Nephron (organoid): ENCODE data around the gene NFATC2.

Source experiments
- H3K27ac Mint-ChIP-seq, 3 experiments: 2 replicates each; pipeline ENCODE4 v1.8.0; 2020; ENCODE audit warnings: mixed read lengths in 3 of 3, mild to moderate bottlenecking in 2 of 3, moderate library complexity in 1 of 3
- H3K27me3 Mint-ChIP-seq: 2 replicates; pipeline ENCODE4 v1.8.0; 2021; ENCODE audit warnings: low read depth, mild to moderate bottlenecking, moderate library complexity, mixed read lengths
- H3K36me3 Mint-ChIP-seq: 2 replicates; pipeline ENCODE4 v1.8.0; 2020; ENCODE audit warnings: low read depth, mixed read lengths
- H3K4me1 Mint-ChIP-seq: 2 replicates; pipeline ENCODE4 v1.8.0; 2020; ENCODE audit warnings: mixed read lengths
- H3K4me3 Mint-ChIP-seq, 3 experiments: 2 replicates each; pipeline ENCODE4 v1.8.0; 2020; ENCODE audit warnings: mild to moderate bottlenecking in 3 of 3, mixed read lengths in 3 of 3, moderate library complexity in 2 of 3
- H3K9me3 Mint-ChIP-seq: 2 replicates; pipeline ENCODE4 v1.8.0; 2020; ENCODE audit warnings: mixed read lengths
- CTCF ChIP-seq, 3 experiments: fragments of 200-600 bp; sonication (generic); IDR thresholded peaks; one replicate each; pipeline ENCODE4 v1.5.0; 2021; ENCODE audit warnings: antibody characterized with exemption in 3 of 3; ENCODE audit not compliant: unreplicated experiment in 3 of 3

The NFATC2 gene

GRCh38 chr20:51410586-51411325, 131.8 kb downstream of the NFATC2 start:
- Mint-ChIP-seq H3K27me3 (peaks cover 20% of the 10 kb centered on the region), H3K9me3 (peaks cover 2% of the 10 kb centered on the region), H3K4me3 (no peak overlapping the region), H3K27ac (no peak overlapping the region), H3K36me3 (no peaks in the 10 kb centered on the region), H3K4me1 (peaks cover 9% of the 10 kb centered on the region)
- TF ChIP-seq CTCF (IDR thresholded peaks at IDR 0.05; ENCODE audit: unreplicated experiment in 3 of 3), result no peak

- Mint-ChIP-seq H3K36me3 (no peaks in the 10 kb centered on the region), H3K27me3 (peaks cover 20% of the 10 kb centered on the region), H3K4me3 (no peak overlapping the region), H3K9me3 (no peaks in the 10 kb centered on the region), H3K27ac (no peak overlapping the region), H3K4me1 (peaks cover 9% of the 10 kb centered on the region)
- no peak for TF ChIP-seq CTCF (IDR thresholded peaks at IDR 0.05; ENCODE audit: unreplicated experiment in 3 of 3)
Measured at GRCh38 chr20:51409192-51409880, 133.2 kb downstream of the NFATC2 start.

DNA sequence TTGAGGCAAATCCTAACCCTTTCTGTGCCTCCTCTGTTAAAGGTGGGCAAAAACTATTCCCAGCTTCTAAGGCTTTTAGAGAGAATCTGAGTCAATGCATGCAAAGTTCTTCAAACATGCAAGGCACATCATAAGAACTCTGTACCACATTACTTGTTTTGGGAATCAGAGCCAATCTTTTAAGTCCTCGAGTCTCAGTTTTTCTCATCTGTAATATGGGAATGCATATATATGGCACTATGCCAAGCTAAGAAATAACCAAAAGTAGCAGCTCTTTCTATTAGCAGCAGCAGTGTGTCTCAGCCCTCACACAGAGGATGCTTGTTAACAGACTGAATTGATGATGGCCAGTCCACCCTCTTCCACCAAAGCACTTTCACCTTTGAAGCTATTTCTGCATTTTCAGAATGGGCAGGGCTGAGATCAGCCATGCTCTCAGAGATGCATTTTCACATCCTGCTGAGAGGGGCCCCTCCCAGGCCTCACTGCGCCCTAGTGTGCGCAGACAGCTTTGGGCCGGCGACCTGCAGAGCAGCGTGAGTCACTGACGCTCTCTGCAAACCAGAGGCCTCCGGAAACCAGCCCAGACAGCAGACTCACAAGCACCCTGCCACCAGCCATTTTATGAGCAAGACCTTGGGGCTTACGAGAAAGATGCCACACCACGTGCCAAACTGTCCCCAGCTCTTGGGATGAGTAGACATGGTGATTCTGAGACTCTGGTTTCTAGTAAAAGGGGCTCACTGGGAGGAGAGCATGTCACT, 138.0 kb downstream of the NFATC2 start:
- no peak for TF ChIP-seq CTCF (IDR thresholded peaks at IDR 0.05; ENCODE audit: unreplicated experiment in 3 of 3)
- Mint-ChIP-seq H3K36me3 (no peaks in the 10 kb centered on the region), H3K4me1 (no peaks in the 10 kb centered on the region), H3K9me3 (no peaks in the 10 kb centered on the region), H3K27ac (no peak overlapping the region), H3K27me3 (peaks cover 14% of the 10 kb centered on the region), H3K4me3 (no peak overlapping the region)

- peaks cover 7% of the 10 kb centered on the region for H3K4me1 Mint-ChIP-seq
- TF ChIP-seq CTCF (IDR thresholded peaks at IDR 0.05; ENCODE audit: unreplicated experiment in 3 of 3), result no peak
- H3K4me3 Mint-ChIP-seq, result no peak overlapping the region
- no peaks in the 10 kb centered on the region for H3K9me3 Mint-ChIP-seq
- no peaks in the 10 kb centered on the region for H3K36me3 Mint-ChIP-seq
- no peak overlapping the region for H3K27ac Mint-ChIP-seq
- peaks cover 16% of the 10 kb centered on the region for H3K27me3 Mint-ChIP-seq
Measured at GRCh38 chr20:51403466-51404220, 138.9 kb downstream of the NFATC2 start.

DNA sequence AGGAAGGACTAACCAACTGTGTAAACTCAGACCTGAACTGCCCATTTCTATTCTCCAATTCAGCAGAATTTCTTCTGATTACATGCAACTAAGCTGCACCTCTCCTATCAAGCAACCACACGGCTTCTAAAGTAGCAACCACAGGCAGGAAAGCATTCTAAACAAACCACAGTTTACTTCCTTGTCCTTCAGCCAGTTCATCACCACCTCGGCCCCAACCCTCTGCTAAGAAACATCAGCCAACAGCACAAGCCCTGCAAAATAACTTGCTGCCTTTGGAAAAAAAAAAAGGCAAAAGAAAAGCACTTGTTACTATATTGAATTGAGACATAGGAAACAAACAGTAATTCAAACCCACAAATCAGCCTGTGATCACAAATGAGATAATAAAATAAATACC, 140.3 kb downstream of the NFATC2 start:
- H3K9me3 Mint-ChIP-seq, result no peaks in the 10 kb centered on the region

More for the DNA sequence above, 140.3 kb downstream of the NFATC2 start:
- no peak overlapping the region for H3K4me3 Mint-ChIP-seq
- H3K36me3 Mint-ChIP-seq, result no peaks in the 10 kb centered on the region
- H3K27ac Mint-ChIP-seq, result no peak overlapping the region
- peaks cover 14% of the 10 kb centered on the region for H3K27me3 Mint-ChIP-seq
- TF ChIP-seq CTCF (IDR thresholded peaks at IDR 0.05; ENCODE audit: unreplicated experiment in 3 of 3), result no peak
- peaks cover 13% of the 10 kb centered on the region for H3K4me1 Mint-ChIP-seq
